Body of pancreas (tissue), 4 donors: ENCODE results near the gene PTPRT.

Source experiments
- POLR2A ChIP-seq, 3 donors: fragments of 450-650 bp; IDR thresholded peaks; one replicate each; pipeline ENCODE4 v1.6.1; 2016; ENCODE audit warnings: antibody characterized with exemption in 3 of 3, mild to moderate bottlenecking in 2 of 3
- TF ChIP-seq, protein P1 (sequence below), 7 experiments: fragments of 450-650 bp in 4 of 7; fragments of 200-600 bp in 3 of 7; sonication (generic) in 3 of 7; IDR thresholded peaks; one replicate each; pipeline ENCODE4 v1.5.1; 2016 to 2019; ENCODE audit warnings: antibody characterized with exemption in 7 of 7

DNA sequence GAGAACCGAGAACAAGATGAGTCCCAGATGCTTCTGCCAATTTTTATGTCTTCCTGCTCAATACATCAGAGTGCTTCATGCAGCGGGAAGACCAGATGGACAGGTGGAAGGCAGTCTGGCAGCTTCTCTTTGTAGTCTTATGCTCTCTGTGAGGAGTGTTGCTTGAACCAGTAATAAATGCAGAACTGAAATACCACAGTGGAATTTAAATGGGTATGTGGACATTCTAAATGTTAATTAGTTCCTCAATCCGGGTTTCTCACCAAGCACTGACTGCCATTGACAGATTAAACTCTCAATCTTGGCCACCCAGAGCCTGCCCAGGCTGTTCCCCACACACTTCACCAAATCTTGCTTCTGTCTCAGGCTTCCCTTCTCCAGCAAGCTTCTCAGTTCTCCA, 876.0 kb downstream of the PTPRT start:
- TF ChIP-seq, protein P1, sequence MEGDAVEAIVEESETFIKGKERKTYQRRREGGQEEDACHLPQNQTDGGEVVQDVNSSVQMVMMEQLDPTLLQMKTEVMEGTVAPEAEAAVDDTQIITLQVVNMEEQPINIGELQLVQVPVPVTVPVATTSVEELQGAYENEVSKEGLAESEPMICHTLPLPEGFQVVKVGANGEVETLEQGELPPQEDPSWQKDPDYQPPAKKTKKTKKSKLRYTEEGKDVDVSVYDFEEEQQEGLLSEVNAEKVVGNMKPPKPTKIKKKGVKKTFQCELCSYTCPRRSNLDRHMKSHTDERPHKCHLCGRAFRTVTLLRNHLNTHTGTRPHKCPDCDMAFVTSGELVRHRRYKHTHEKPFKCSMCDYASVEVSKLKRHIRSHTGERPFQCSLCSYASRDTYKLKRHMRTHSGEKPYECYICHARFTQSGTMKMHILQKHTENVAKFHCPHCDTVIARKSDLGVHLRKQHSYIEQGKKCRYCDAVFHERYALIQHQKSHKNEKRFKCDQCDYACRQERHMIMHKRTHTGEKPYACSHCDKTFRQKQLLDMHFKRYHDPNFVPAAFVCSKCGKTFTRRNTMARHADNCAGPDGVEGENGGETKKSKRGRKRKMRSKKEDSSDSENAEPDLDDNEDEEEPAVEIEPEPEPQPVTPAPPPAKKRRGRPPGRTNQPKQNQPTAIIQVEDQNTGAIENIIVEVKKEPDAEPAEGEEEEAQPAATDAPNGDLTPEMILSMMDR (IDR thresholded peaks at IDR 0.05), result no peak
- no peak for TF ChIP-seq POLR2A (IDR thresholded peaks at IDR 0.05)
